SW480 (cell line): ENCODE data around the gene KRTAP4-16.
"Not testable (repeated sequence)": the region's sequence is repeated elsewhere in the genome, so short reads cannot be mapped to it uniquely, and the experiment has no call there.

Source experiments
- DNase-seq: peaks from one replicate; pipeline ENCODE4 v3.0.0-alpha.2; 2016; ENCODE audit warnings: low spot score

Gene KRTAP4-16

GRCh38 chr17:41073676-41074075, 28.3 kb downstream of the KRTAP4-16 start:
- no peak for DNase-seq

GRCh38 chr17:41071606-41072360, 30.2 kb downstream of the KRTAP4-16 start:
- DNase-seq = no peak

GRCh38 chr17:41069031-41069430, 33.0 kb downstream of the KRTAP4-16 start:
- DNase-seq = no peak

- DNase-seq = no peak
Observed at GRCh38 chr17:41067281-41067680, 34.7 kb downstream of the KRTAP4-16 start.

GRCh38 chr17:41065829-41066624, 36.0 kb downstream of the KRTAP4-16 start, which contains the start of gene KRTAP2-4:
Gene KRTAP2-4 (minus strand): TSS chr17:41065879. CDS start chr17:41065845, 34 bp downstream.
- DNase-seq = peak; percentile 94

GRCh38 chr17:41065016-41065689, 36.9 kb downstream of the KRTAP4-16 start:
- DNase-seq = not testable (repeated sequence)

- DNase-seq = no peak
Observed at GRCh38 chr17:41064301-41064700, 37.7 kb downstream of the KRTAP4-16 start.

GRCh38 chr17:41063449-41063848, 38.6 kb downstream of the KRTAP4-16 start:
- DNase-seq = no peak

- DNase-seq = peak; percentile 40
Observed at GRCh38 chr17:41061964-41062363, 40.0 kb downstream of the KRTAP4-16 start.

GRCh38 chr17:41060052-41060604, 41.9 kb downstream of the KRTAP4-16 start, which contains the start of gene KRTAP2-3:
Gene KRTAP2-3 (minus strand): TSS chr17:41060114. CDS start chr17:41060050, 64 bp downstream.
- DNase-seq = peak; percentile 81

- peak; percentile 60 for DNase-seq
Observed at GRCh38 chr17:41059276-41060051, 42.5 kb downstream of the KRTAP4-16 start.

- DNase-seq = no peak
Observed at GRCh38 chr17:41058741-41059140, 43.3 kb downstream of the KRTAP4-16 start.

GRCh38 chr17:41057547-41057946, 44.5 kb downstream of the KRTAP4-16 start:
- no peak for DNase-seq

- not testable (repeated sequence) for DNase-seq
Observed at GRCh38 chr17:41055130-41055529, 46.9 kb downstream of the KRTAP4-16 start, which contains the start of gene KRTAP2-2. Gene KRTAP2-2 (minus strand): TSS chr17:41055230. CDS start chr17:41055211, 19 bp downstream.

- not testable (repeated sequence) for DNase-seq
Observed at GRCh38 chr17:41054556-41054955, 47.5 kb downstream of the KRTAP4-16 start.

GRCh38 chr17:41054025-41054424, 48.0 kb downstream of the KRTAP4-16 start:
- no peak for DNase-seq

GRCh38 chr17:41052566-41052965, 49.4 kb downstream of the KRTAP4-16 start:
- no peak for DNase-seq
